Keratinocyte (primary cell): ENCODE data around the gene TMEM87A. TPM values are rescaled to one million over a fixed set of nuclear protein-coding genes. Genes with fewer than 3 reads are reported as not detected.
"Not testable (repeated sequence)": the region's sequence is repeated elsewhere in the genome, so short reads cannot be mapped to it uniquely, and the experiment has no call there.

Experiments used
- DNase-seq: peaks from one replicate; pipeline ENCODE4 v3.0.0-alpha.2; 2011; ENCODE audit warnings: low read depth, missing footprints, low spot score
- FAIRE-seq: peaks from 2 replicates; lab custom pipeline; 2011; peaks lifted over from hg19 to GRCh38; lab: Jason Lieb, UNC
- H2AFZ ChIP-seq: 2 replicates; pipeline ENCODE4 v1.6.0; 2012; ENCODE audit warnings: low read length, control low read depth, inconsistent platforms; ENCODE audit not compliant: control insufficient read depth
- H3K27ac ChIP-seq: 2 replicates; pipeline ENCODE4 v1.5.1; 2011; ENCODE audit warnings: low read length; ENCODE audit not compliant: control insufficient read depth, insufficient read depth
- H3K27me3 ChIP-seq: 3 replicates; pipeline ENCODE4 v1.6.0; 2011; ENCODE audit warnings: low read length; ENCODE audit not compliant: control insufficient read depth, insufficient read depth; ENCODE audit errors: extremely low read depth
- H3K36me3 ChIP-seq, 2 experiments: 2 replicates in 1 of 2; 3 replicates in 1 of 2; pipeline ENCODE4 v1.5.1; 2011; ENCODE audit warnings: low read length in 2 of 2, mild to moderate bottlenecking in 1 of 2; ENCODE audit not compliant: control insufficient read depth in 2 of 2, insufficient read depth in 2 of 2; ENCODE audit errors: extremely low read depth in 1 of 2
- H3K4me1 ChIP-seq: 3 replicates; pipeline ENCODE4 v1.5.1; 2011; ENCODE audit warnings: low read length; ENCODE audit not compliant: control insufficient read depth, insufficient read depth; ENCODE audit errors: extremely low read depth
- H3K4me2 ChIP-seq: 3 replicates; pipeline ENCODE4 v1.6.0; 2011; ENCODE audit warnings: low read depth, low read length; ENCODE audit not compliant: control insufficient read depth, insufficient read depth; ENCODE audit errors: extremely low read depth
- H3K4me3 ChIP-seq, 3 experiments: fragments of 200-600 bp in 1 of 3; sonication (generic) in 1 of 3; 2 replicates in 2 of 3; 3 replicates in 1 of 3; pipeline ENCODE4 v1.5.1; 2011 to 2016; ENCODE audit warnings: low read length in 3 of 3, mild to moderate bottlenecking in 3 of 3, control low read depth in 2 of 3, inconsistent platforms in 1 of 3, low read depth in 1 of 3, mixed read lengths in 1 of 3, mixed run types in 1 of 3, moderate library complexity in 1 of 3; ENCODE audit not compliant: control insufficient read depth in 2 of 3, insufficient read depth in 2 of 3; ENCODE audit errors: extremely low read depth in 1 of 3
- H3K79me2 ChIP-seq: 2 replicates; pipeline ENCODE4 v1.6.0; 2012; ENCODE audit warnings: low read length; ENCODE audit not compliant: control insufficient read depth, insufficient read depth
- H3K9ac ChIP-seq: 3 replicates; pipeline ENCODE4 v1.6.0; 2011; ENCODE audit warnings: low read length; ENCODE audit not compliant: control insufficient read depth, insufficient read depth; ENCODE audit errors: extremely low read depth
- H3K9me1 ChIP-seq: 3 replicates; pipeline ENCODE4 v1.6.0; 2011; ENCODE audit warnings: low read length; ENCODE audit not compliant: control insufficient read depth, insufficient read depth; ENCODE audit errors: extremely low read depth
- H3K9me3 ChIP-seq: 2 replicates; pipeline ENCODE4 v1.5.1; 2012; ENCODE audit warnings: low read depth, low read length; ENCODE audit not compliant: control insufficient read depth
- H4K20me1 ChIP-seq: 3 replicates; pipeline ENCODE4 v1.6.0; 2011; ENCODE audit warnings: low read length; ENCODE audit not compliant: control insufficient read depth, insufficient read depth; ENCODE audit errors: extremely low read depth
- EZH2 ChIP-seq: IDR thresholded peaks from one replicate; pipeline ENCODE4 v1.6.1; 2012; ENCODE audit warnings: inconsistent platforms, mild to moderate bottlenecking, low read length, moderate library complexity
- dilution Hi-C: fragments of 300-500 bp; cut with MboI; formaldehyde crosslinking; loops from one replicate; pipeline ENCODE4 v1.7.0; 2020; ENCODE audit warnings: low sequenced_read_pairs; ENCODE audit not compliant: extremely low pct_ligation_motif_present
- polyA plus RNA-seq, 5 experiments: library from polyadenylated mRNA; depleted of rRNA in 3 of 5; stranded (reverse) in 3 of 5; stranded (forward) in 1 of 5; unstranded in 1 of 5; fragments of >200 nt; gene quantifications; 1 replicate in 1 of 5; 2 replicates in 3 of 5; 3 replicates in 1 of 5; pipeline versions ENCODE4 v1.2.1 to v1.2.3, GENCODE V29; 2011 to 2012; ENCODE audit warnings: missing spikeins in 2 of 5, low read depth in 1 of 5, low replicate concordance in 1 of 5
- TF ChIP-seq, protein P1 (sequence below), 3 experiments: IDR thresholded peaks in 1 of 3; conservative IDR thresholded peaks in 1 of 3; optimal IDR thresholded peaks in 1 of 3; 2 replicates in 2 of 3; 3 replicates in 1 of 3; pipeline versions ENCODE3 to v1.5.1; 2011; ENCODE audit warnings: low read length in 3 of 3, mild to moderate bottlenecking in 3 of 3, moderate library complexity in 2 of 3, control low read depth in 1 of 3, inconsistent platforms in 1 of 3; ENCODE audit not compliant: insufficient read depth in 2 of 3; ENCODE audit errors: extremely low read depth in 1 of 3

Gene TMEM87A
- polyA plus RNA-seq, 1 donor (not counting 4 experiments of a cell fraction or from before 2014, with no cell fraction given), result 43.7 TPM

DNA sequence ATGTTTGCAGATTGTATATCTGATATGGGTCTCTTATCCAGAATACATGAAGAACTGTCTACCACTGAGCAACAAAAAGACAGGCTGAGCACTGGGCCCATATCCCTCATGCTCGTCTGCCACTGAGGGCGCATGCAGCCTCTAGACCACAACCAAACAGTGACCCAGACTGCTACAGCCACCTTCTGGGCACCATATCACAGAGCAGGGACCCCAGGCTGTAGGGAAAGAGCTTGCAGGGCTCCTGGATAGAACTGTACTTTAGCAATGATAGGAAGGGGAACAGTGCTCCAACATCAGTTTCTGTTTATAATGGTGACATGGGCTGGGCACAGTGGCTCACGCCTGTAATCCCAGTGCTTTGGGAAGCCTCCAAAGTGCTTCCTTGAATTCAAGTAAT lies 40.2 kb upstream of the TMEM87A start:
- no peak overlapping the region for H2AFZ ChIP-seq
- peaks cover 8 to 13% of the 10 kb centered on the region in 2 experiments for H3K36me3 ChIP-seq
- H3K9me1 ChIP-seq, result no peaks in the 10 kb centered on the region
- H3K9ac ChIP-seq, result no peak overlapping the region
- H3K4me2 ChIP-seq, result no peak overlapping the region
- DNase-seq (no peak), FAIRE-seq (no peak)
- H3K79me2 ChIP-seq, result no peaks in the 10 kb centered on the region
- dilution Hi-C loops, result no loop called here
- no peaks in the 10 kb centered on the region for H3K4me1 ChIP-seq
- H3K4me3 ChIP-seq, result no peak overlapping the region
- H3K9me3 ChIP-seq, result no peaks in the 10 kb centered on the region
- no peak overlapping the region for H3K27ac ChIP-seq
- no peaks in the 10 kb centered on the region for H3K27me3 ChIP-seq
- TF ChIP-seq, protein P1, sequence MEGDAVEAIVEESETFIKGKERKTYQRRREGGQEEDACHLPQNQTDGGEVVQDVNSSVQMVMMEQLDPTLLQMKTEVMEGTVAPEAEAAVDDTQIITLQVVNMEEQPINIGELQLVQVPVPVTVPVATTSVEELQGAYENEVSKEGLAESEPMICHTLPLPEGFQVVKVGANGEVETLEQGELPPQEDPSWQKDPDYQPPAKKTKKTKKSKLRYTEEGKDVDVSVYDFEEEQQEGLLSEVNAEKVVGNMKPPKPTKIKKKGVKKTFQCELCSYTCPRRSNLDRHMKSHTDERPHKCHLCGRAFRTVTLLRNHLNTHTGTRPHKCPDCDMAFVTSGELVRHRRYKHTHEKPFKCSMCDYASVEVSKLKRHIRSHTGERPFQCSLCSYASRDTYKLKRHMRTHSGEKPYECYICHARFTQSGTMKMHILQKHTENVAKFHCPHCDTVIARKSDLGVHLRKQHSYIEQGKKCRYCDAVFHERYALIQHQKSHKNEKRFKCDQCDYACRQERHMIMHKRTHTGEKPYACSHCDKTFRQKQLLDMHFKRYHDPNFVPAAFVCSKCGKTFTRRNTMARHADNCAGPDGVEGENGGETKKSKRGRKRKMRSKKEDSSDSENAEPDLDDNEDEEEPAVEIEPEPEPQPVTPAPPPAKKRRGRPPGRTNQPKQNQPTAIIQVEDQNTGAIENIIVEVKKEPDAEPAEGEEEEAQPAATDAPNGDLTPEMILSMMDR (optimal IDR thresholded peaks at IDR 0.05 in 1 of 3, IDR thresholded peaks at IDR 0.05 in 1 of 3, conservative IDR thresholded peaks at IDR 0.05 in 1 of 3; ENCODE audit: extremely low read depth in 1 of 3, insufficient read depth in 2 of 3, low read length in 3 of 3), result no peak
- no peaks in the 10 kb centered on the region for H4K20me1 ChIP-seq

DNA sequence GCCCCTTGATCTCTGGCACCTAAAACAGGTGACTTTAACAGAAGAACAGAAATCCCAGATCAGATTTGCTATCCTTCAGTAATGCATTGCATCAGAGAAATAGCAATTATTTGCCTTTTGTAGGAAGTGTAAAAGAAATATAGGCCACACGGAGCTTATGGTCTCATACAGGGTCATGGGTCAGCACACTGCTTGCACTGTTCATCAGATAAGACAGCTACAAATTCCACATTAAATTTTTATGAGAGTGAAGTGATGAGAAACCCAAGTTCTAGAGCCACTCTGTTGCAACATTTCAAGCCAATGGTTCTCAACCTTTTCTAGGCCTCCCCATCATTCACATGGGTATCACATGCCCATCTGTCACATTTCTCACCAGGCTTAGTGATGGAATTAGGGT lies 33.4 kb upstream of the TMEM87A start:
- Histone ChIP-seq H3K4me2 (no peak overlapping the region), H3K4me1 (no peaks in the 10 kb centered on the region), H3K4me3 (no peak overlapping the region), H3K79me2 (no peaks in the 10 kb centered on the region), H3K27ac (no peak overlapping the region), H4K20me1 (no peaks in the 10 kb centered on the region), H3K27me3 (no peaks in the 10 kb centered on the region), H3K36me3 (peaks cover 14 to 16% of the 10 kb centered on the region in 2 experiments), H3K9me1 (no peaks in the 10 kb centered on the region), H3K9ac (no peak overlapping the region), H3K9me3 (no peaks in the 10 kb centered on the region), H2AFZ (no peak overlapping the region)
- dilution Hi-C loops, result no loop called here
- no peak for TF ChIP-seq EZH2
- TF ChIP-seq, protein P1 (optimal IDR thresholded peaks at IDR 0.05 in 1 of 3, IDR thresholded peaks at IDR 0.05 in 1 of 3, conservative IDR thresholded peaks at IDR 0.05 in 1 of 3; ENCODE audit: extremely low read depth in 1 of 3, insufficient read depth in 2 of 3, low read length in 3 of 3), result no peak
- no peak for FAIRE-seq
- DNase-seq, result no peak

DNA sequence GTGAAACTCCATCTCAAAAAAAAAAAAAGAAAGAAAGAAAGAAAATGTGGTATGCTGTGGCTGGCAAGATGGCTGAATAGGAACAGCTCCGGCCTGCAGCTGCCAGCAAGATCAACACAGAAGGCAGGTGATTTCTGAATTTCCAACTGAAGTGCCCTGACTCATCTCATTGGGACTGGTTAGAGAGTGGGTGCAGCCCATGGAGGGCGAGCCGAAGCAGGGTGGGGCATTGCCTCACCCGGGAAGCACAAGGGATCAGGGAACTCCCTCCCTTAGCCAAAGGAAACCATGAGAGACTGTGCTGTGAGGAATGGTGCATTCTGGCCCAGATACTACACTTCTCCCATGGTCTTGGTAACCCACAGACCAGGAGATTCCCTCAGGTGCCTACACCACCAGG lies 27.8 kb upstream of the TMEM87A start:
- H3K27me3 ChIP-seq, H3K9ac ChIP-seq, H3K27ac ChIP-seq, DNase-seq, H3K36me3 ChIP-seq, H2AFZ ChIP-seq, H3K9me3 ChIP-seq, H3K79me2 ChIP-seq, dilution Hi-C loops, FAIRE-seq, H3K9me1 ChIP-seq, H3K4me1 ChIP-seq, H3K4me2 ChIP-seq, H4K20me1 ChIP-seq, H3K4me3 ChIP-seq: not testable (repeated sequence)
